ENCODE results near the gene NMNAT2.

NMNAT2 gene

DNA sequence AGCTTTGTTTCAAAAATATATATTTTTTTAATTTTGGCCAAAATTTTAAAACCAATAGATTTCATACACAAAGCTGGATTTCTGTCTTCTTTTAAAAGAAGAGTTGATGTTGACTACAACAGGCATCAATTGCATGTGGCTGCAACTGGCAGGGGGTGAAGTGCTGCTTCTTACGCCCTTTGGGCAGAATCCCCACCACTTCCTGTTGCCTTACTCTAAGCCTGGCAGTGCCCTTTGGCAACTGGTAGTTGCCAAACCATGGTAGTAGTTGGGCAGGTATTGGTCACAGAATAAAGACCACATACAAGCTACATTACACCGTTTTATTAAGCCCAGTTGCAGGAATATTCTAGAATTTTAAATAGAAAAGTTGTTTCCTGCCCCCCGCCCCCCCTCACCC is 215.1 kb downstream of the NMNAT2 start:
- DNase-seq = no peak

DNA sequence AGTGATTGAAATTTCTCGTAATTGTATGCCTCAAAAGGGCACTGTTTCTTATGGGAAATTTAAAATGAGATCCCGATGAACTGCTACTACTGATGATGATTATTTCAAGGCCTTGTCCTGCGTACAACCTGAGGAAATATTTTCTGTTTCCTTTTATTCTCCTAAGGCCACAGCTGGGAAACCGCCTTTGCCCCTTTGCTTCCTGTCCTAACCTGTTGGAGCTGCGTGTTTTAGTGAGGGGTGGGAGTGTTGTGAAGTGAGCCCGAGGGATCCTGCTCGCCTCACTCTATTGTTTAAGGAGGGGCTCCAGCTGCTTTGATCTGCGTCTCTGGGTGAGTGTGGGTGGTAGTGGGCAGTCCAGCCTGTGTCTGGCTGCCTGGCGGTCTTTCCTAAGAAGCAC is 217.7 kb downstream of the NMNAT2 start:
- no peak for DNase-seq

DNA sequence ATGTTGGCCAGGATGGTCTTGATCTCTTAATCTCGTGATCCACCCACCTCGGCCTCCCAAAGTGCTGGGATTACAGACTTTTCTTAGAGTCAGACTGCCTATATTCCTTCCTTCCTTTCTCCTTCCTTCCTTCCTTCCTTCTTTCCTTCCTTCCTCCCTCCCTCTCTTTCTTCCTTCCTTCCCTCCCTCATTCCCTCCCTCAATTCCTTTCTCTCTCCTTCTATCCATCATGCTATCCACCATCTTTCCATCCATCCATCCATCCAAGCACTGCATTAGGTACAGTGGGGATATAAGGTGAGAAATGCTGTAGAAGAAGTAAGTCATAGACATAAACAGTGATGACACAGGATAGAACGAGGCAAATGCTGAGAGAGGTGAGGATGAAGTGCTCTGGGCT is 218.9 kb downstream of the NMNAT2 start:
- no peak for DNase-seq

DNA sequence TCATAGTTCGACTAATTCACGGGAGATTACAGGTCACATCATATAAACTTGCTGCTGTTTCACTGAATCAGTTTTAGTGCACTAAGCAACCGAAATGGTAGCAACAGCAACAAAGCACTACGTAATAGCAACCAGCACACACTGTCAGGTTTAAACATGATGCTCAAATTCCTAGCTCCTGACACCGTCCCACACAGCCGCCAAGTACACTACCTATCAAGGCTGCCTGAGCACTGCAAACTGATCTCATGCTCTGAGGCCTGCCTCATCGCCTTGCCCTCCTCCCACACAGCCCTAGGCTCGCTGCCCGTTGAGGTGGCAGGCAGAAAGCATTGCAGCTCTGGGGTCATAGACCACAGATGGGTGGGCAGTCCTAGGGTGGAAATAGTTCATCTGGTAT is 219.7 kb downstream of the NMNAT2 start:
- no peak for DNase-seq

Data from CD4-positive, alpha-beta T cell treated with Interleukin-15 for 1 hour (primary cell).